NCI-H774 (cell line): ENCODE results near the gene PNLIPRP1.

Experiments used
- DNase-seq: peaks from one replicate; lab custom pipeline; 2025; lab: John Stamatoyannopoulos, UW

The PNLIPRP1 gene

GRCh38 chr10:116631871-116632295 is 41.1 kb downstream of the PNLIPRP1 start:
- DNase-seq: no peak

- DNase-seq: no peak
Measured at GRCh38 chr10:116632596-116633215, 41.9 kb downstream of the PNLIPRP1 start.

- DNase-seq: no peak
Measured at GRCh38 chr10:116633216-116633600, 42.4 kb downstream of the PNLIPRP1 start.

GRCh38 chr10:116634126-116634975 is 43.6 kb downstream of the PNLIPRP1 start:
- DNase-seq: no peak

- DNase-seq: no peak
Measured at GRCh38 chr10:116636385-116636784, 45.6 kb downstream of the PNLIPRP1 start.

GRCh38 chr10:116636976-116637375 is 46.2 kb downstream of the PNLIPRP1 start:
- DNase-seq: no peak

- DNase-seq: no peak
Measured at GRCh38 chr10:116637830-116638229, 47.1 kb downstream of the PNLIPRP1 start.

- no peak for DNase-seq
Measured at GRCh38 chr10:116646502-116646901, 55.7 kb downstream of the PNLIPRP1 start.

- no peak for DNase-seq
Measured at GRCh38 chr10:116648903-116649302, 58.1 kb downstream of the PNLIPRP1 start.

- no peak for DNase-seq
Measured at GRCh38 chr10:116653885-116654284, 63.1 kb downstream of the PNLIPRP1 start.

GRCh38 chr10:116654816-116655215 is 64.1 kb downstream of the PNLIPRP1 start:
- no peak for DNase-seq

- DNase-seq: no peak
Measured at GRCh38 chr10:116655568-116655967, 64.8 kb downstream of the PNLIPRP1 start.

- no peak for DNase-seq
Measured at GRCh38 chr10:116656044-116656443, 65.3 kb downstream of the PNLIPRP1 start.

GRCh38 chr10:116657863-116658551 is 67.2 kb downstream of the PNLIPRP1 start:
- DNase-seq: no peak
